ENCODE data around the gene MARK3. TPM values are rescaled to one million over a fixed set of nuclear protein-coding genes. Genes with fewer than 3 reads are reported as not detected.

Gene MARK3
- total RNA-seq, 1 donor, result 79.5 TPM

- no peak for DNase-seq (ENCODE audit: low read depth)
- no peak for TF ChIP-seq CTCF (IDR thresholded peaks at IDR 0.05; ENCODE audit: insufficient read depth, low read length)
- no peak overlapping the region for H3K4me3 ChIP-seq (ENCODE audit: low read depth, low read length)
Observed at GRCh38 chr14:103516426-103517173, 131.4 kb downstream of the MARK3 start.

DNA sequence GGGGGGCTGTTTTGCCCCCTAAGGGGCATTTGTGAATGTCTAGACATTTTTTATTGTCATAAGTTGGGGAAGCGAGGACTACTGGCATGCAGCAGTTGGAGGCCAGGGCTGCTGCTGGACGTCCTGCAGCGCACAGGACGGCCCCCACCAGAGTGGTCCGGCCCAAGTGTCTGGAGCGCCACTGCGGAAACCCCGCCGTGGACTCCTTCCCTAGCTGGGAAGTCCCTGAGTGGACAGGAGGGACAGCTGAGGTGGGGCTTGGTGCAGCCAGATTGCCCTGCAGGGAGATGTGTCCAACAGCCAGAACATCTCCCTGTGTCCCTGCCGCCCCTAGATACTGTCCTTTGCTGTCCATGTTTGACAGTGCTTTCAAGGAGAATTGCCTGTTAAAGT, 132.0 kb downstream of the MARK3 start:
- no peak for DNase-seq (ENCODE audit: low read depth)
- H3K4me3 ChIP-seq (ENCODE audit: low read depth, low read length), result no peak overlapping the region
- TF ChIP-seq CTCF (IDR thresholded peaks at IDR 0.05; ENCODE audit: insufficient read depth, low read length), result no peak

DNA sequence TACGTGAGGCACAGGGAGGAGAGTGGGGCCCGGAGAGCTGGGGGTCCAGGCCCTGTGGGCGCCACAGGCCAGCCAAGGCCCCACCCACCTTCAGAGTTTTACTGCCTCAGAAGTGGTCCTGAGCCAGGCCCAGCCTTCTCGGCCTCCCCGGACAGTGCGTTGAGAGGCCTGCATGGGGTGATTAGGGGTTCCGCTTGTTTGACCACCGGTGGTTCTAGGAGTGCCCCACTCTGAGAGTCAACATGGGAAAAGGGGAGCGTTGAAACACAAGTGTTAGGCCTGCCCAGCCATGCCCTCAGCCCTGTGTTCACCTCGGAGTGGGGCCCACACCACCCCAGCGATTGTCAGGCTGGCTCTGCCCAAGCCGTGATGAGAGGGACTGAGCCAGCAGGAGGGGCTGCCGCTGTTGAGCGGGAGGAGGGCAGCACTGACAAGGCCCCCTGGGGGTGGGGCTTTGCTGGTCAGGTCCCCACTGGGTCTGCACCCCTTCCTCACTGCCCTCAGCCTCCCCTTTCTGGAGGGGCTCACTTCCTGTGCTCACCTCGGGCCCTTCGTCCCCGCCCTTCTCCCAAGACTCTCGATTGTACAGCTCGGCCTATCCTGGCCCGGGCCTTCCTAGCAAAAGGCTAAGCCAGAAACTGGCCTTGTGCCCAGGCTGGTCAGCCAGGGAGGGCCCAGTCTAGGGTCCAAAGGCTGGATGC, 132.7 kb downstream of the MARK3 start:
- peak; percentile 36 for DNase-seq (ENCODE audit: low read depth)
- no peak for TF ChIP-seq CTCF (IDR thresholded peaks at IDR 0.05; ENCODE audit: insufficient read depth, low read length)
- H3K4me3 ChIP-seq (ENCODE audit: low read depth, low read length), result no peak overlapping the region

DNA sequence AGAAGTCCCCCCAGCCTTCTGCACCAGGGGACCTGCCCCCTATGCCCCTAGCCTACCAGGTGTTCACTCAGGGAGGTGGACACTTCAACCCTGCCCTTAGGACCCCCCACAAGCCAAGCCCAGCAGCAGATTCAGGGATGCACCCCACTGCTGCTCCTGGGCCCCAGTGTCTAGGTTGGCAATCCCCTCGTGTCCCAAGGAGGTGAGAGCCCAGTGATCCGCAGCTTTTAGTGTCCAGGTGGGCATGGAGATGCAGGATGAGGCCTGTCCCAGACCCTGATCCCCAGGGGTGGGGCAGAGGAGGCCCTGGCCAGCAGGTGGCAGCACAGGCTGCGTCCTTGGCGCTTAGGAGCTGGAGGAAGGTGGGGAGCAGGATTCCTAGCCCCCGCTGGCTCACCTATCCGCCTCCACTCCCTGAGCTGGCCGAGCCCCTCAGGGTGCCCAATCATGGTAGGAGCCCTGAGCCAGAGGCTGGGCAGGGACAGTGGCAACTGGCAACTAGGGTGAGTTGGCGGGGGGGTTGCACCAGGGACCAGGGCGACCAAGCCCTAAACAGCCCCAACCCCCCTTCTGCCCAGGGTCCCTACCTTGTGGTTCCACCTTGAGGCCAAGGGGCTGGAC, 133.3 kb downstream of the MARK3 start:
- peak; percentile 95 for TF ChIP-seq CTCF (IDR thresholded peaks at IDR 0.05; ENCODE audit: insufficient read depth, low read length)
- no peak overlapping the region for H3K4me3 ChIP-seq (ENCODE audit: low read depth, low read length)
- peak; percentile 49 for DNase-seq (ENCODE audit: low read depth)

DNA sequence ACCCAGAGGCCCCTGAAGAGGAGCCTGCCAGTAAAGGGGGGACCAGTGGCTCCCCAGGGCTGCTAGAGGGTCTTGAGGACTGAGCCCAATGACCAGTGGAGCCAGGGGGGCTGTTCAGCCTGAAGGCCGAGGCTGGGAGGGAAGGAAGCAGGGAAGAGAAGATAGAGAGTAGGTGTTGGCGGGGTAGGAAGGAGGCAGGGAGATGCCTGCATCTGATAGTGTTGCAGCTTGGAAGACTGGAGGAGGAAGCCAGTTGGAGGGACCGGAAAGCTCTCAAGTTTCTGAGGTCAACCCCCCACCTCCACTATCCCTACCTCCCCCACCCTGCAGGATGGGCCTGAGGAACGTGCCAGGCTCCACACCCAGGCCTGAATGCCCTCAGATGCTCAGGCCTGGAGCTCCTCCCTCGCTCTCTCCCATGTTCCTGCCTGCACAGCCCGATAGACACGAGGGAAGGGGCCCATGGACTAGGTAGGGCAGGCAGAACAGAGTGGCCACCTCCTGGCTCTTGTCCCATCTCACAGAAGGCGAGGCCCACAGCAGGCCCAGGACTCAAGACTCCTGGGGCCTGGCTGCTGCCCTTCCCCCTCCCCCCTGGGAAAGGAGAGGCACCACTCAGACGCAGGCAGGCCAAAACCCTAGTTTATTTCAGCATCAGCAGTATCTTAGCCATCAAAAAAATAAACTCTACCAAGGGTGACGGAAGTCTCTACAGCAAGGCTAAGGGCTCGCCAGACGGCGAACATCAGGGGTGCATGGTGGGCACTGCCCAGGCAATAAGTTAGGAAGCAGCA, 134.0 kb downstream of the MARK3 start:
- no peak for TF ChIP-seq CTCF (IDR thresholded peaks at IDR 0.05; ENCODE audit: insufficient read depth, low read length)
- no peak overlapping the region for H3K4me3 ChIP-seq (ENCODE audit: low read depth, low read length)
- DNase-seq (ENCODE audit: low read depth), result peak; percentile 58

GRCh38 chr14:103519837-103520212, 134.6 kb downstream of the MARK3 start:
- no peak for TF ChIP-seq CTCF (IDR thresholded peaks at IDR 0.05; ENCODE audit: insufficient read depth, low read length)
- DNase-seq (ENCODE audit: low read depth), result no peak
- no peak overlapping the region for H3K4me3 ChIP-seq (ENCODE audit: low read depth, low read length)
